ENCODE data around the gene BHMT2.

BHMT2 gene

GRCh38 chr5:79062436-79062835 lies 7.1 kb upstream of the BHMT2 start:
- DNase-seq (ENCODE audit: low spot score) = peak; percentile 47

- DNase-seq (ENCODE audit: low spot score) = peak; percentile 48
Observed at GRCh38 chr5:79070350-79070667, 742 bp downstream of the BHMT2 start.

DNA sequence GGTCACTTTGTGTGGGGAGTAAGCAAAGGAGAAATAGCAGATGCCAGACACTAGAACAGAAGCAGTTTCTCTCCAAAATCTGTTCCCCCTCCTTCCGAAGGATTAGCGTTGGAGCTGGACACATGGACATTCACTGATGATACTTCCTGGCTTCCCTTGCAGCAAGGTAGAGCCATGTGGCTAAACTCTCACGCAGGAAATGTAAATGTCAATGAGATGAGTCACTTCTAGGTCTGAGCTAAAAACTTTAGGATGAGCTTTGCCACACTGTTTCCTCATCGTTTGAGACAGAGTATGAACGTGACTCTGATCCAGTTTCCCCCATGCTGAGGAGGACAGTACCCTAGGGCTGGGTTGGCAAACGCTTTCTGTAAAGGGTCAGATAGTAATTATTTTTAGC lies 5.1 kb downstream of the BHMT2 start:
- peak; percentile 90 for DNase-seq (ENCODE audit: low spot score)

DNA sequence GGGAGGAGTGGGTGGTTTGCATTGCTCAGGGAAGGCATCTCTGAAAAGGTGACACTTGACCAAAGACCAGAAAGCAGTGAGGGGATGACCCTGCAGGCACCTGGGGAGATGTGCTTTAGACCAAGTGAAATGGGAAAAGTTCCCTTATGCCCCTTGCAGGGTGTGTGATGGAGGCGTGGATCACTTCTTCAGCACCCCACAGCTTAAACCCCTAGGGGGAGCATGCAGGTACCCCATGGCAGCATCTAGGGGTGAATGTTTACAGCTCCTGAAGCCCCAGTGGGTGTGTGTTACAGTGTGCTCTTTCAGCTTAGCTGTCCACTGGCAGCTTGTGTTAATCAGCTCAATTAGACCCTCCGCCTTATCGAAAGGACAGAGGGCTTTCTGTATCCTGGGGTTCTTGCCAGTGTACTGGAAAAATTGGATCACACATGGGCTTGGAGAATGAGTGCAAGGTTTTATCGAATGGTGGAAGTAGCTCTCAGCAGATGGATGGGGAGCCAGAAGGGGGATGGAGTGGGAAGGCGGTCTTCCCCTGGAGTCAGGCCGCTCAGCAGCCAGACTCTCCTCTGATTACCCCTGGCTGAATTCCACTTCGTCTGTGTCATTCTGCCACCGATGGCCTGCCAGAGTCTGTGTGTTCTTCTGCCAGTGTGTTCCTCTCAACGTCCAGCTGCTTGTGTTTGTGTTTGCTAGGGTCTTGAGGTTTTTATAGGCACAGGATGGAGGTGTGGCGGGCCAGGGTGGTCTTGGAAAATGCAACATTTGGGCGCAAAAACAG lies 6.3 kb downstream of the BHMT2 start:
- peak; percentile 57 for DNase-seq (ENCODE audit: low spot score)

DNA sequence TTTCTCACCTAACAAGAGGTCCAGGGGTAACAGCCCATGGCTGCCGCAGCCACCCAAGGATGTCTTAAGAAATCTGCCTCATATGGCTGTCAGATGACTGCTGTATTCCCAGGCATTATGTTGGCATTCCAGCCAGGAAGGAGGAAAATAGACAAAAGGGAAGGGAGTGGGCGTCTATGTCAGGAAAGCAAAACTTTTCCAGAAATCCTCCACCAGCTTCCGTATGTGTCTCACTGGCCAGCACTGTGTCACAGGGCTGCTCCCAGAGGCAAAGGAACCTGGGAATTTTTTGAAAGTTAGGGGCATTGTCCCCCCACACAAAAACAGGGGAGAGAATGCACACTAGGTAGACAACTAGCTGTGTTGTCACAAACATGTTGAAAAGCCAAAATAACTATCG lies 7.3 kb downstream of the BHMT2 start:
- peak; percentile 20 for DNase-seq (ENCODE audit: low spot score)

GRCh38 chr5:79077680-79078365 lies 8.3 kb downstream of the BHMT2 start:
- DNase-seq (ENCODE audit: low spot score) = peak; percentile 84

DNA sequence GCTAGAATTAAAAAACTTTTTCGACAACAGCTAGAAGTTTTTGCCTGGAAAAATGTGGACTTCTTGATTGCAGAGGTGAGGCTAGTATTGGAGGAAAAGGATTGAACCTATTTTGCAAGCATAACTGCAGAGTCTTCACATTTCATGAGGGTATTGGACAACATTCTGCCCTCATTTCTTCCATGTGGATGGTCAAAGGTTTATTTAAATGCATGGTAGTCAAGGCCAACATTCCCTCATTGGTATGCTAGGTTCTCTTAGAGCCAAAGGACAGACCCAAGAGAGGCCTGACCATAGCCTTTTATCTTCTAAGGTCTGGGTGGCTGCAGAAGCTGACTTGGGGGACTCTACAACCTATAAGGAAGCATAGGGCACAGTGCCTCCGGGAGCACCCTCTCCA lies 11.2 kb downstream of the BHMT2 start:
- no peak for DNase-seq (ENCODE audit: low spot score)

GRCh38 chr5:79081779-79082178 lies 12.2 kb downstream of the BHMT2 start:
- peak; percentile 24 for DNase-seq (ENCODE audit: low spot score)

- no peak for DNase-seq (ENCODE audit: low spot score)
Observed at GRCh38 chr5:79086116-79086515, 16.5 kb downstream of the BHMT2 start.

GRCh38 chr5:79088507-79088906 lies 18.9 kb downstream of the BHMT2 start:
- DNase-seq (ENCODE audit: low spot score) = no peak

DNA sequence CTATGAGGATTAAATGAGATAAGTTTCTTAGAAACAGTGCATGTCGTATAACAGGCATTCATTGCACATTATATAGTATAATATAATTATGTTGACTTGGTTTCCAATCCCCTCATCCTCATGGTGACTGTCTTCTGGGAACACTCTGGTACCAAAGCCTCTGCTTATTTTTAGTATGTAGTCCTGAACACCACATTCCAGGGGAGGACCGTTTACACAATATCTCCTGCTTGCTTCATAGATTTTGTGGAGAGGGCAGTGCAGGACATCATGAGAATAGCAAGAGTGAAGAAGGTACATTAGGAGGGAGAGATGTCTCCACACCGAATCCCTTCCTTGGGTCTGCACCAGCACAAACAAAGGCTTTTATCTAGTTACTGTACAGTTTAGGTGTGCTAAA lies 21.5 kb downstream of the BHMT2 start:
- no peak for DNase-seq (ENCODE audit: low spot score)

DNA sequence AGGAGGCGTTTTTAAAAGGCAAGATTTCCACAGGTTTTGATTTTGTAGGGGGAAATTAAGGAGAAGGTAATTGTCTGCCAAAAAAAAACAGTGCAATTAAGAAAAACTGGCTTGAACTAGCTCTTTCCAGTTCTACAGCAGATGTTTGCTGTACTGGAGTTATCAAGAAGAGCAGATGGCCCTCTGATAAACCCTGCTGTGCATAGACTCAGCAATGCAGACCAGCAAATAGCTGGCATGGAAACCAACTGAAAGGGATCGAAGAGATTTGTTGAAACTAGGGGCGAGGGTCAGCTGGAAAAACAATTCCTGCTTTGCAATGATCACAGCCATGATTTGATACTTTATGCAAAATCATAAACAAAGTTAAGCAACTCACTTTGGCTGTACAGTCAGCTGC lies 24.2 kb downstream of the BHMT2 start:
- DNase-seq (ENCODE audit: low spot score) = no peak

- DNase-seq (ENCODE audit: low spot score) = no peak
Observed at GRCh38 chr5:79105868-79106267, 36.3 kb downstream of the BHMT2 start.

DNA sequence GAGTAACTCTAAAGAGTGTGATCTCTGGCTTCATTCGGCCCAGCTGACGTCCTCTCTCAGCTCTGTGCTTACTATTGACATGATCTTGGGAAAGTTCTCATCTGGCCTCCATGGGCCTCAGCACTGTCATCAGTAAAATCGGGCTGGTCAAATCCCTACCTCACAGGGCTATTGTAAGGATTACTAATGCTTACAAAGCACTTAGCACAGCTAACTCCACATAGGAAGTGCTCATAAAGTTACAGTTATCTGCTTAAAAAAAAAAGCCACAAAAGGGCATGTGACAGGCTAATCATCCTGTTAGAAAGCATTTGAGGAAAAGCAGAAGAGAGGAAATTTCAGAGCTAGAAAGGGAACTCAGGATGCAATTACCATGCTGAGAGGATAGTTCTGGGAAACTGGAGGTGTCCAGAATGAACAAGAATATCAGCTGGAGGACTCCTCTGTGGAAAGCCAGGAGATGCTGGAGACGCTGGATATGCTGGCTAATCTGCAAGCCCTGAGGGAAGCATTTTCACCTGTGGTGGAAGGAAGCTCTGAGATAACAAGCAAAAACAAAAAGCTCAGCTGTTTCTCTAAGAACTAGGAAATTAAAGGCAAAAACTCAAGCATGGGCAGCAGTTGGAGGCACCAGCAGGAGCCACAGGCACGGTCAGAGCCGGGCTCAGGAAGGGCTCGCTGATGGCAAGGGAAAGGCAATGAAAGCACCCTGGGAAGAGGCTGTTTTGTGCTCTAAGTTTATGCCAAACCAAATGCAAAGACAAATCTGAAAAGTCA lies 37.6 kb downstream of the BHMT2 start:
- peak; percentile 71 for DNase-seq (ENCODE audit: low spot score)

GRCh38 chr5:79108086-79108485 lies 38.5 kb downstream of the BHMT2 start:
- DNase-seq (ENCODE audit: low spot score) = no peak

DNA sequence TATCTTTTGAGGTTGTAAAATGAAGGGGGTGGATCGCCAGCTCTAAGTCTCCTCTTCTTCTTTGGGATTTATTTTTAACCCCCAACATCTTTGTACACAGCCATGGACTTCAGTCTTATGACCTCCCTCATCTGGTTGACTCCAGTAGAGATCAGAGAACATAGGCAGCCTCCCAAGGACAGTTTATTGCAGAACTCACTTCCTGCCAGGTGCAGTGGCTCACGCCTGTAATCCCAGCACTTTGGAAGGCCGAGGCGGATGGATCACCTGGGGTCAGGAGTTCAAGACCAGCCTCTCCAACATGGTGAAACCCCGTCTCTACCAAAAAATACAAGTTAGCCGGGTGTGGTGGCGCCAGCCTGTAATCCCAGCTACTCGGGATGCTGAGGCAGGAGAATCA lies 39.2 kb downstream of the BHMT2 start:
- DNase-seq (ENCODE audit: low spot score) = no peak

DNA sequence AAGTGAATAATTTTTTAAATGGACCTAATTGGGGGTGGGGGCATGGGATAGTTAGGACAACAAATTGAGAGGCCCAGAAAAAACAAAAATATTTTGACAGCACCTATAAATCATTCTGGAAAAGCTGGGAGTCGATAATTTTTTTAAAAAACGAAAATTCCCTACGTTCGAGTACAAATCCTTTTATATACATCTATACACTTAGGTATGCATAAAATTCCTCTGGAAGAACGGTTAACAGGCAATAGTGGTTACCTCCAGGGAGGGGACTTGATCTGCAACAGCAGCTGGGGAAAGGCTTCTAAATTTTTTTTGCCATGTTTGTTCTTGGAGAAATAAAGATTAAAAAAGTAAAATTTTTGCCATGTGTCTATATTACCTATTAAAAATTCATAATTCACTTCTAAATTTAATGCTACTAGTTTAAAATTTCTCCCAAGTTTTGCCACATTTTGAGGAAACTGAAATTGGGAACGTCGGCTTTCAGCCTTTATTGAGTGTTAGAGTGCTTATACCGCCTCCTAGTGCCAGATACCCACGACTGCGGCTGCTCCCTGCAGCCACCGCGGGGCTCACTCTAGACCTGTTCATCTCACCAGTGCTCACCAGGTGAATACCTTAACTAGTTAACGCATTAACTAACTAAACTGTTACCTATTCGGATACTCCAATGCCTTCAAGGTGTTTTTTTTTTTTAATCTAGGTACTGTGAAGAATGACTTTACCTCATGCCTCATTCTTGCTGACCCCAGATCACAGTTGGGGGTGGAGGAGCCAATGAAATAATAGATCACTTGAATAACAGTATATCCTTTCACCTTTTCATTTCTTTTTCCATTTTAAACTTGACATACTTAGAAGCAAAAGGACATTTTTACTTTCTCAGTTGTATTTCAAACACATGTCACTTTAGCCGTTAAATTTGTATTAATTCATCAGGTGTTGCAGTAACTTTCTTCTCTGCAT lies 40.2 kb downstream of the BHMT2 start:
- peak; percentile 47 for DNase-seq (ENCODE audit: low spot score)

- DNase-seq (ENCODE audit: low spot score) = peak; percentile 39
Observed at GRCh38 chr5:79111387-79111959, 41.9 kb downstream of the BHMT2 start, which contains the start of gene BHMT. BHMT (plus strand) TSS chr5:79111809; CDS start chr5:79111886, 77 bp downstream.

DNA sequence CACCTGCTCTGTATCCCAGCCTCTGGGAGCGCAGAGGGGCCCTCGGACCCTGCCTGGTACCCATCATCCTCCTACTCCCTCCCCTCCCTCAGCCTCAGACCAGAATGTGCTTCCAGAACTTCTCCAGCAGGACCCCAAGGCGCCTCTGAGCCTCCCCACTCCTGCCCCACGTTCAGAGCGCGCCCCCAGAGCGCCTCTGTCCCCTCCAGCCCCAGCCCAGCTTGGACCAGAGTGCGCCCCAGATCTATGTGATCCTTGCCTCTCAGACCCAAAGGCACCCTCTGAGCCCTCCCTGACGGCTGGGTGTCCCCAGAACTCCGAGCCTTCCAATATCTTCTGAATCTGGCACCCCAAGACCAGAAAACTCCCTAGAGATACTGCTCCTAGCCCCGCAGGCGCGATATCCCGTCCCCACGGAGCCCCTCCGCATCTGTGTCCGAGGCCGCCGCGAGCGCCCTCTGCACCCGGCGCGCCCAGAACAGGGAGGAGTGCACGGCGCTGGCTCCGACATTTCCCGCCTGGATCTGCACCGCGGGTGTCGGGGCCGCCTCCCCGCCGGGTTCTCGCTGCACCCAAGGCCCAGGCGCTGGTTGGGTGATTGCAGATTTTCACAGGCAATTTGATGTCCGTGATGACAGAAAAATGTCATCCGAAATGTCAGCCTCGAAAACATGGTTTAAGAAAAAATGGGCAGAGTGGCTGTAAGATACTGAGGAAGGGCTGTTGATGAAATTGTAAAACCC lies 42.6 kb downstream of the BHMT2 start:
- DNase-seq (ENCODE audit: low spot score) = no peak

DNA sequence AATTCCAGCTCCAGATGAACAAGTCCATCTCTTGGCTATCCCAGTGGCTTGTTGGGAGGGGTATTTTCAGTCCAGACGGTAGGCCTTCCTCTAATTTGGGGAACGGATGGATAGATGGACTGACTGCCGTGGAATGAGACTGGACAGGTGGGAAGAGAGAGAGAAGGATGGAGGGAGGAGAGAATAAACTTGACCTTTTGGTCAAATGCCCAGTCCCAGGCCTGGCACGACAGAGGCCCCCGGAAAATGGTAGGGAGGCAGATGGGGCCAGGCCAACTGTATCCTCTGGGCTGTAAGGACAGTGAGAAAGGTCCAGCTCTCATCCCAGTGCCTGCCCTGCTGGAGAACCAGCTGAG lies 43.1 kb downstream of the BHMT2 start:
- DNase-seq (ENCODE audit: low spot score) = no peak

GRCh38 chr5:79119486-79119885 lies 49.9 kb downstream of the BHMT2 start:
- DNase-seq (ENCODE audit: low spot score) = peak; percentile 79
